HG02981 (cell line): ENCODE data around the gene SLC38A8.

Experiments
- ATAC-seq: cut with Tn5 transposase; IDR thresholded peaks from one replicate; pipeline ENCODE4 v1.9.1; 2021; ENCODE audit warnings: mild to moderate bottlenecking, moderate library complexity; ENCODE audit not compliant: unreplicated experiment

SLC38A8 gene

GRCh38 chr16:84068783-84069462, 26.3 kb upstream of the SLC38A8 start:
- ATAC-seq, result no peak

GRCh38 chr16:84068041-84068440, 25.4 kb upstream of the SLC38A8 start:
- ATAC-seq, result no peak

- no peak for ATAC-seq
These were observed 25.0 kb upstream of the SLC38A8 start for GRCh38 chr16:84067640-84068039.

GRCh38 chr16:84065536-84066132, 23.0 kb upstream of the SLC38A8 start:
- no peak for ATAC-seq

GRCh38 chr16:84063980-84064379, 21.4 kb upstream of the SLC38A8 start:
- no peak for ATAC-seq

GRCh38 chr16:84062734-84063640, 20.4 kb upstream of the SLC38A8 start:
- ATAC-seq, result no peak

- ATAC-seq, result no peak
These were observed 18.7 kb upstream of the SLC38A8 start for GRCh38 chr16:84061236-84061819.

GRCh38 chr16:84059946-84060901, 17.6 kb upstream of the SLC38A8 start:
- ATAC-seq, result no peak

GRCh38 chr16:84059111-84059510, 16.5 kb upstream of the SLC38A8 start:
- no peak for ATAC-seq

GRCh38 chr16:84058664-84059063, 16.1 kb upstream of the SLC38A8 start:
- no peak for ATAC-seq

GRCh38 chr16:84058211-84058610, 15.6 kb upstream of the SLC38A8 start:
- ATAC-seq, result no peak

- no peak for ATAC-seq
These were observed 14.3 kb upstream of the SLC38A8 start for GRCh38 chr16:84056933-84057332.

GRCh38 chr16:84055801-84056634, 13.4 kb upstream of the SLC38A8 start:
- no peak for ATAC-seq

- ATAC-seq, result no peak
These were observed 12.8 kb upstream of the SLC38A8 start for GRCh38 chr16:84055366-84055765.

- no peak for ATAC-seq
These were observed 12.3 kb upstream of the SLC38A8 start for GRCh38 chr16:84054916-84055315.

- ATAC-seq, result no peak
These were observed 11.7 kb upstream of the SLC38A8 start for GRCh38 chr16:84054271-84054670.

GRCh38 chr16:84053237-84053636, 10.6 kb upstream of the SLC38A8 start:
- ATAC-seq, result no peak

- ATAC-seq, result no peak
These were observed 9.6 kb upstream of the SLC38A8 start for GRCh38 chr16:84052071-84052622.

GRCh38 chr16:84050316-84050715, 7.7 kb upstream of the SLC38A8 start:
- ATAC-seq, result no peak
